ENCODE measurements around the gene CWC27.

The CWC27 gene

GRCh38 chr5:64835266-64835665 is 66.5 kb downstream of the CWC27 start:
- peaks cover 0 to 2% (median 0%) of the 10 kb centered on the region in 5 experiments for H3K9me3 ChIP-seq (ENCODE audit: control extremely low read depth in 1 of 5, control insufficient read depth in 4 of 5, insufficient read depth in 2 of 5, low read depth in 1 of 5, low read length in 4 of 5)
- no peaks in the 10 kb centered on the region for H3K27me3 ChIP-seq (replicated peaks in 2 of 5; ENCODE audit: control insufficient read depth in 4 of 5, insufficient read depth in 5 of 5, low read length in 4 of 5)
- ChIA-PET CTCF (no interaction called here), POLR2A (no interaction called here)
- peaks cover 0 to 3% (median 1%) of the 10 kb centered on the region in 4 experiments for H3K36me3 ChIP-seq (ENCODE audit: control insufficient read depth in 4 of 4, insufficient read depth in 4 of 4, low read length in 3 of 4)
- no peaks in the 10 kb centered on the region for H3K4me1 ChIP-seq (ENCODE audit: control extremely low read depth in 1 of 4, control insufficient read depth in 4 of 4, insufficient read depth in 4 of 4, low read length in 3 of 4)
- H3K4me3 ChIP-seq (ENCODE audit: control insufficient read depth in 1 of 7, extremely low read depth in 1 of 7, insufficient read depth in 4 of 7, low read depth in 2 of 7, low read length in 6 of 7), result no peak overlapping the region
- DNase-seq, result no peak
- WGBS (ENCODE audit: insufficient coverage), result no CpG with 5 or more reads among the region's 1 CpG
- H3K27ac ChIP-seq (ENCODE audit: insufficient read depth in 1 of 2, low read depth in 1 of 2, low read length in 2 of 2, poor library complexity in 1 of 2, severe bottlenecking in 2 of 2), result no peak overlapping the region

GRCh38 chr5:64836190-64836755 is 67.5 kb downstream of the CWC27 start:
- H3K27ac ChIP-seq (ENCODE audit: insufficient read depth in 1 of 2, low read depth in 1 of 2, low read length in 2 of 2, poor library complexity in 1 of 2, severe bottlenecking in 2 of 2), result no peak overlapping the region
- ChIA-PET CTCF (no interaction called here), POLR2A (no interaction called here)

GRCh38 chr5:64836786-64837185 is 68.1 kb downstream of the CWC27 start:
- no peak overlapping the region for H3K27ac ChIP-seq (ENCODE audit: insufficient read depth in 1 of 2, low read depth in 1 of 2, low read length in 2 of 2, poor library complexity in 1 of 2, severe bottlenecking in 2 of 2)
- ChIA-PET CTCF (no interaction called here), POLR2A (no interaction called here)
- no peak overlapping the region for H3K4me3 ChIP-seq (ENCODE audit: control insufficient read depth in 1 of 7, extremely low read depth in 1 of 7, insufficient read depth in 4 of 7, low read depth in 2 of 7, low read length in 6 of 7)
- H3K36me3 ChIP-seq (ENCODE audit: control insufficient read depth in 4 of 4, insufficient read depth in 4 of 4, low read length in 3 of 4), result peaks cover 2 to 11% (median 7%) of the 10 kb centered on the region in 4 experiments
- no peaks in the 10 kb centered on the region for H3K27me3 ChIP-seq (replicated peaks in 2 of 5; ENCODE audit: control insufficient read depth in 4 of 5, insufficient read depth in 5 of 5, low read length in 4 of 5)
- DNase-seq, result no peak
- peaks cover 0 to 9% (median 1%) of the 10 kb centered on the region in 5 experiments for H3K9me3 ChIP-seq (ENCODE audit: control extremely low read depth in 1 of 5, control insufficient read depth in 4 of 5, insufficient read depth in 2 of 5, low read depth in 1 of 5, low read length in 4 of 5)
- 100% methylated on average over 2 of the region's 4 CpGs for WGBS (ENCODE audit: insufficient coverage)
- no peaks in the 10 kb centered on the region for H3K4me1 ChIP-seq (ENCODE audit: control extremely low read depth in 1 of 4, control insufficient read depth in 4 of 4, insufficient read depth in 4 of 4, low read length in 3 of 4)

More at GRCh38 chr5:64836190-64836755, 67.5 kb downstream of the CWC27 start:
- Histone ChIP-seq H3K9me3 (ENCODE audit: control extremely low read depth in 1 of 5, control insufficient read depth in 4 of 5, insufficient read depth in 2 of 5, low read depth in 1 of 5, low read length in 4 of 5) (peaks cover 0 to 7% (median 1%) of the 10 kb centered on the region in 5 experiments), H3K27me3 (replicated peaks in 2 of 5; ENCODE audit: control insufficient read depth in 4 of 5, insufficient read depth in 5 of 5, low read length in 4 of 5) (no peaks in the 10 kb centered on the region), H3K36me3 (ENCODE audit: control insufficient read depth in 4 of 4, insufficient read depth in 4 of 4, low read length in 3 of 4) (peaks cover 2 to 9% (median 6%) of the 10 kb centered on the region in 4 experiments), H3K4me3 (ENCODE audit: control insufficient read depth in 1 of 7, extremely low read depth in 1 of 7, insufficient read depth in 4 of 7, low read depth in 2 of 7, low read length in 6 of 7) (no peak overlapping the region), H3K4me1 (ENCODE audit: control extremely low read depth in 1 of 4, control insufficient read depth in 4 of 4, insufficient read depth in 4 of 4, low read length in 3 of 4) (no peaks in the 10 kb centered on the region)
- DNase-seq, result no peak

GRCh38 chr5:64838376-64838775 is 69.6 kb downstream of the CWC27 start:
- peaks cover 2 to 17% (median 7%) of the 10 kb centered on the region in 4 experiments for H3K36me3 ChIP-seq (ENCODE audit: control insufficient read depth in 4 of 4, insufficient read depth in 4 of 4, low read length in 3 of 4)
- POLR2A ChIA-PET, result no interaction called here
- CTCF ChIA-PET, result no interaction called here
- WGBS (ENCODE audit: insufficient coverage), result no CpG with 5 or more reads among the region's 1 CpG
- H3K4me1 ChIP-seq (ENCODE audit: control extremely low read depth in 1 of 4, control insufficient read depth in 4 of 4, insufficient read depth in 4 of 4, low read length in 3 of 4), result no peaks in the 10 kb centered on the region
- peaks cover 0 to 11% (median 5%) of the 10 kb centered on the region in 5 experiments for H3K9me3 ChIP-seq (ENCODE audit: control extremely low read depth in 1 of 5, control insufficient read depth in 4 of 5, insufficient read depth in 2 of 5, low read depth in 1 of 5, low read length in 4 of 5)
- H3K27me3 ChIP-seq (replicated peaks in 2 of 5; ENCODE audit: control insufficient read depth in 4 of 5, insufficient read depth in 5 of 5, low read length in 4 of 5), result no peaks in the 10 kb centered on the region
- no peak overlapping the region for H3K4me3 ChIP-seq (ENCODE audit: control insufficient read depth in 1 of 7, extremely low read depth in 1 of 7, insufficient read depth in 4 of 7, low read depth in 2 of 7, low read length in 6 of 7)
- no peak overlapping the region for H3K27ac ChIP-seq (ENCODE audit: insufficient read depth in 1 of 2, low read depth in 1 of 2, low read length in 2 of 2, poor library complexity in 1 of 2, severe bottlenecking in 2 of 2)
- DNase-seq, result no peak

- no peak for DNase-seq
- H3K36me3 ChIP-seq (ENCODE audit: control insufficient read depth in 4 of 4, insufficient read depth in 4 of 4, low read length in 3 of 4), result peaks cover 2 to 17% (median 7%) of the 10 kb centered on the region in 4 experiments
- H3K27me3 ChIP-seq (replicated peaks in 2 of 5; ENCODE audit: control insufficient read depth in 4 of 5, insufficient read depth in 5 of 5, low read length in 4 of 5), result no peaks in the 10 kb centered on the region
- no peak overlapping the region for H3K27ac ChIP-seq (ENCODE audit: insufficient read depth in 1 of 2, low read depth in 1 of 2, low read length in 2 of 2, poor library complexity in 1 of 2, severe bottlenecking in 2 of 2)
- H3K4me3 ChIP-seq (ENCODE audit: control insufficient read depth in 1 of 7, extremely low read depth in 1 of 7, insufficient read depth in 4 of 7, low read depth in 2 of 7, low read length in 6 of 7), result no peak overlapping the region
- POLR2A ChIA-PET, result no interaction called here
- H3K4me1 ChIP-seq (ENCODE audit: control extremely low read depth in 1 of 4, control insufficient read depth in 4 of 4, insufficient read depth in 4 of 4, low read length in 3 of 4), result no peaks in the 10 kb centered on the region
- peaks cover under 1 to 11% (median 5%) of the 10 kb centered on the region in 5 experiments for H3K9me3 ChIP-seq (ENCODE audit: control extremely low read depth in 1 of 5, control insufficient read depth in 4 of 5, insufficient read depth in 2 of 5, low read depth in 1 of 5, low read length in 4 of 5)
- CTCF ChIA-PET, result no interaction called here
These were observed 70.1 kb downstream of the CWC27 start for GRCh38 chr5:64838803-64839202.

GRCh38 chr5:64839936-64840335 is 71.2 kb downstream of the CWC27 start:
- Histone ChIP-seq H3K27me3 (replicated peaks in 2 of 5; ENCODE audit: control insufficient read depth in 4 of 5, insufficient read depth in 5 of 5, low read length in 4 of 5) (no peaks in the 10 kb centered on the region), H3K4me3 (ENCODE audit: control insufficient read depth in 1 of 7, extremely low read depth in 1 of 7, insufficient read depth in 4 of 7, low read depth in 2 of 7, low read length in 6 of 7) (no peak overlapping the region), H3K36me3 (ENCODE audit: control insufficient read depth in 4 of 4, insufficient read depth in 4 of 4, low read length in 3 of 4) (peaks cover 2 to 26% (median 10%) of the 10 kb centered on the region in 4 experiments), H3K9me3 (ENCODE audit: control extremely low read depth in 1 of 5, control insufficient read depth in 4 of 5, insufficient read depth in 2 of 5, low read depth in 1 of 5, low read length in 4 of 5) (peaks cover 1 to 21% (median 13%) of the 10 kb centered on the region in 5 experiments), H3K4me1 (ENCODE audit: control extremely low read depth in 1 of 4, control insufficient read depth in 4 of 4, insufficient read depth in 4 of 4, low read length in 3 of 4) (no peaks in the 10 kb centered on the region), H3K27ac (ENCODE audit: insufficient read depth in 1 of 2, low read depth in 1 of 2, low read length in 2 of 2, poor library complexity in 1 of 2, severe bottlenecking in 2 of 2) (no peak overlapping the region)
- ChIA-PET POLR2A (no interaction called here), CTCF (no interaction called here)
- 80% methylated on average over 1 of the region's 1 CpG for WGBS (ENCODE audit: insufficient coverage)
- no peak for DNase-seq

GRCh38 chr5:64840958-64841357 is 72.2 kb downstream of the CWC27 start:
- H3K36me3 ChIP-seq (ENCODE audit: control insufficient read depth in 4 of 4, insufficient read depth in 4 of 4, low read length in 3 of 4), result peaks cover 2 to 28% (median 13%) of the 10 kb centered on the region in 4 experiments
- CTCF ChIA-PET, result interaction anchor here (1.0 kb wide), 1 partner anchor 32 kb away, joined by 3 read pairs; no protein-coding TSS in a partner anchor
- no peaks in the 10 kb centered on the region for H3K4me1 ChIP-seq (ENCODE audit: control extremely low read depth in 1 of 4, control insufficient read depth in 4 of 4, insufficient read depth in 4 of 4, low read length in 3 of 4)
- no peak overlapping the region for H3K4me3 ChIP-seq (ENCODE audit: control insufficient read depth in 1 of 7, extremely low read depth in 1 of 7, insufficient read depth in 4 of 7, low read depth in 2 of 7, low read length in 6 of 7)
- DNase-seq, result no peak
- H3K27ac ChIP-seq (ENCODE audit: insufficient read depth in 1 of 2, low read depth in 1 of 2, low read length in 2 of 2, poor library complexity in 1 of 2, severe bottlenecking in 2 of 2), result no peak overlapping the region
- H3K9me3 ChIP-seq (ENCODE audit: control extremely low read depth in 1 of 5, control insufficient read depth in 4 of 5, insufficient read depth in 2 of 5, low read depth in 1 of 5, low read length in 4 of 5), result peaks cover 4 to 30% (median 16%) of the 10 kb centered on the region in 5 experiments
- H3K27me3 ChIP-seq (replicated peaks in 2 of 5; ENCODE audit: control insufficient read depth in 4 of 5, insufficient read depth in 5 of 5, low read length in 4 of 5), result no peaks in the 10 kb centered on the region
- POLR2A ChIA-PET, result no interaction called here
- 100% methylated on average over 1 of the region's 1 CpG for WGBS (ENCODE audit: insufficient coverage)
